ENCODE data around the gene CA12. TPM values are rescaled to one million over a fixed set of nuclear protein-coding genes. Genes with fewer than 3 reads are reported as not detected.
"Not testable (repeated sequence)": the region's sequence is repeated elsewhere in the genome, so short reads cannot be mapped to it uniquely, and the experiment has no call there.

Gene CA12
- polyA plus RNA-seq, 6 donors from 2014 or later = not detected

DNA sequence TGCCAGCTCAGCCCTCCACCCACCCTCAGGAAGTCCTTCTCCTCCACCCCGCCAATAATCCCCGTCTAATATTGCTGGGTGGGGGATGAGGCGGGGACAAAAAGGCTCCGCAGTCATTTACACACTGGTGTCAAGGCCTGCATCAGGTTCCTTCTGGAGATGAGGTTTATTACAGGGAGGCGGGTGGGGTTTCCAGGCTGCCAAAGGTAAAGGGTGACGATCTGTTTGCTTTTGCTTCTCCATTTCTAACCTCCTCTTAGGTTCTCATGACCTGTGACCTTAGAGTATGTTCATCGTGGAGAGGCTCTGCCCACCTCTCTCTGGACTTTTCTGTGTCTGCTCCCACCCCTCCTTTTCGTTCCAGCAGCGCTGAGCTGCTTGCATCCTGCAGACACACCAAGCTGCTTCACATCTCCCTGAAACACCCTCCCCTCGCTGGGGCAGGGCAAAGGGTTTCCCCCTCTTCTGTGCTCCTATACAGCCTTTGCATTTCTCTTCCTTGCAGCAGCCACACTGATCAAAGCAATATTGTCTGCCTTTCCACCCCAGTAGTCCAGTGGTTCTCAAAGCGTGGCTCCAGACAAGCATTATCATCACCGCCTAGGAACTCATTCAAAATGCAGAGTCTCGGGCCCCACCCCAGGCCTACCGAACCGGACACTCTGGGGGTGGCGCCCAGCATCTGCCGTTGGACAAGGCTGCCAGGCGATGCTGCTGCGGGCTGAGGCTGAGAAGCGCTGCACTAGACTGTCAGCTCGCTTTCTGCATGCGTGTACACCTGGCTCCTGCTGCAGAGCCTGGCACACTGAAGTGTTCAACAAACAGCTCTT, 26.6 kb downstream of the CA12 start:
- peaks cover 4 to 17% (median 15%) of the 10 kb centered on the region in 3 donors for H3K27me3 Mint-ChIP-seq
- no peaks in the 10 kb centered on the region for H3K9me3 Mint-ChIP-seq
- no peaks in the 10 kb centered on the region for H3K4me1 Mint-ChIP-seq
- ATAC-seq (ENCODE audit: low read depth in 2 of 2) (no peak), DNase-seq (no peak)
- H3K36me3 Mint-ChIP-seq = peaks cover 0 to 3% of the 10 kb centered on the region in 2 donors
- peak overlapping the region in 1 of 6 donors; percentile 88 for H3K27ac Mint-ChIP-seq
- H3K4me3 Mint-ChIP-seq = peak overlapping the region in 1 of 8 donors; percentile 26

DNA sequence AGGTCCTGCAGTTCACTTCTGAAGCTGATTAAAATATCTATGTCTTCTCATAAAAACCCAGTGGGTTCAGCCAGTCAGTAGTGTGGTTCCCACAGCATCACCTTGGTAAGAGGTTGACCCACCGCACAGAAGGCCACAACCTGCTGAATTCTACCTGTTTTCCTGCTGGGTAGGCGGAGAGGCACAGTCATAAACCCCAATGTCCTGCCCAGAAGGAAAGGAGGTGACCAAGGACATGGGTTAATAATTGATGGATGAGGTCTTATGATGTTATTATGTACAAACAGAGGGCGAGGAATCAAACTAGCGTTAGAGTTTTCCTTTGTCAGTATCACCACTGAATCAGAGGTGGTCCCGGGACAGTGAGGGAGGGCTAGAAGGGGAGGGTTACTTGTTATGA, 27.8 kb downstream of the CA12 start:
- Mint-ChIP-seq H3K9me3 (no peaks in the 10 kb centered on the region), H3K4me1 (peaks cover 0 to under 1% (median 0%) of the 10 kb centered on the region in 3 donors), H3K4me3 (no peak overlapping the region), H3K27me3 (peaks cover 4 to 9% (median 8%) of the 10 kb centered on the region in 3 donors), H3K27ac (peak overlapping the region in 1 of 6 donors; percentile 28), H3K36me3 (peaks cover 0 to 3% of the 10 kb centered on the region in 2 donors)
- DNase-seq (no peak), ATAC-seq (ENCODE audit: low read depth in 2 of 2) (no peak)

DNA sequence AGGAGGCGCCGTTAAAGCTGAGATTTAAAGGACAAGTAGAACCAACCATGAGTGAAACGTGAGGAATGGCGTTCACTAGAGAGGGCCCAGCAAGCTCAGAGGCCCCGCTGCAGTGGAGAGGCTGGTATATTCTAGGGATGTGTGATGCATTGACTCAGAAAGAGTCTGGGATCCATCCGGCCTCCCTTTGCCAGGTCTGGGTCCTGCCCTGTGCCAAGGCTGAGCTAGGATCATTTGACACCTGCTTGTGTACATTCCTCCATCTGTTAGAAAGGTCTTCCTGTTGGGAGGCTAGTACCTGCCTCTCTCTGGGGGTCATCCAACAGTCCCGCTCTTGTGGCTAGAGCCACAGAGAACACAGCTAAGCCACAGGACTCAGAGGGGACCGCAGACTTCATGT, 28.4 kb downstream of the CA12 start:
- H3K9me3 Mint-ChIP-seq = no peaks in the 10 kb centered on the region
- no peak overlapping the region for H3K27ac Mint-ChIP-seq
- no peak overlapping the region for H3K4me3 Mint-ChIP-seq
- DNase-seq (no peak), ATAC-seq (ENCODE audit: low read depth in 2 of 2) (no peak)
- H3K4me1 Mint-ChIP-seq = peaks cover 5 to 7% (median 6%) of the 10 kb centered on the region in 3 donors
- H3K36me3 Mint-ChIP-seq = peaks cover 0 to 3% of the 10 kb centered on the region in 2 donors
- peaks cover 4 to 6% (median 5%) of the 10 kb centered on the region in 3 donors for H3K27me3 Mint-ChIP-seq

DNA sequence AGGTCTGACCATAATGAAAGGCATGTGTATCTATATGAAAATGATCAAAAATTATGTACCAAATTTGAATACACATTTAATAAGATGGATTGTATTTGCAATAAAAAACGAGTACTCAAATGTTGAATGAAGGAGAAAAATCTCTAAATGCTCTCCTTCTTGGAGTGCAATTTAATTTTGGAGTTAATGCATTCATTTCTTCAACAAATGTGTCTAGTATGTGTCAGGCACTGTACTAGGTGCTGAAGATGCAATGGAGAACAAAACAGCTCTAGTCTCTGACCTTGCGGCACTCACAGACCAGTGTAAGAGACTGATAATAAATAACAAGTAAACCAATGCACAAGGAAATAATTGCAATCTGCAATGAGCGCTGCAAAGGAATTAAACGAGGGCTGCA, 28.8 kb downstream of the CA12 start:
- Mint-ChIP-seq H3K27me3 (peaks cover 4 to 6% (median 5%) of the 10 kb centered on the region in 3 donors), H3K4me1 (peaks cover 7 to 9% (median 8%) of the 10 kb centered on the region in 3 donors), H3K4me3 (no peak overlapping the region), H3K9me3 (no peaks in the 10 kb centered on the region), H3K27ac (no peak overlapping the region), H3K36me3 (peaks cover 0 to 3% of the 10 kb centered on the region in 2 donors)
- ATAC-seq (ENCODE audit: low read depth in 2 of 2) = no peak
- no peak for DNase-seq

DNA sequence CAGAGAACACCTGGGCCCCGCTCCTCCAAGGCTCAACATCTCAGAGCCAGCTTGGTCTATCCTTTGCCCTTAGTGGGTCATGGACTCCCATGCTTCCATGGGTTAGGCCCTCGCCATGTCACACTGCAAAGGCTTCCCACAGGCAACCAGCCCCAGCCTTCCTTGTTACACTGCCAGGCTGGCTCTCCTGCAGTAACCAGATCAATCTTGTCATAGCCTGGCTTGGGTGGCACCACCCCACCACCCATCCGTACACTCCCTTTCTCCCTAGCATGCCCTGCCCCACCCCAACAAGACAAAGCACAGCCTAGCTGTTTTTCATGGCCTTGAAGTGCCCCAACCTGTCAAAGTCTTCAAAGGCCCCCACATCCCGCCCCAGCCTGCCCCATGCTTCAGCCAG, 30.5 kb downstream of the CA12 start:
- peaks cover 4 to 6% (median 5%) of the 10 kb centered on the region in 3 donors for H3K27me3 Mint-ChIP-seq
- peaks cover 0 to 3% of the 10 kb centered on the region in 2 donors for H3K36me3 Mint-ChIP-seq
- H3K4me1 Mint-ChIP-seq = peaks cover 8 to 9% (median 9%) of the 10 kb centered on the region in 3 donors
- H3K4me3 Mint-ChIP-seq = no peak overlapping the region
- ATAC-seq (ENCODE audit: low read depth in 2 of 2) (no peak), DNase-seq (no peak)
- no peak overlapping the region for H3K27ac Mint-ChIP-seq
- no peaks in the 10 kb centered on the region for H3K9me3 Mint-ChIP-seq

DNA sequence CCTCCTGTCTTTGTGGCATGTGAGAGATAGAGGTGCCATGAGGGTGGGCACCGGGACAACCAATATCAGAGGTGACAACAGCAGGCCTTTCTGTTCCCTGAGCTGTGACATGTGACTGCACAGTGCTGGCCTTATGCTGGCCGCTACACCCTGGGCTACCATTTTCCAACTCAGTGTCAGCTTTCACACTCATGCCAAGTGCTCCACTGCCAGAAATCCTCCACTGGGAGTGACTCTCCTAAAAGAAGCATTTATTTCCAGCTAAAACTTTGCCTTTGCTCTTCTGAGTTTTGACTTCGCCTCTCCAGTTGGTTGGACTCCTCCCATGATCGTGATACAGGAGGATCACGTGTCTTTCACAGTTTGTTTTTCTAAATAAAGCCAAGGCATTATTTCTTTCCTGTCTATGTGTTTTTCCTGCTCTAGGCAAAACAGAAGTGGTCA, 31.4 kb downstream of the CA12 start:
- Mint-ChIP-seq H3K27me3 (peaks cover 0 to 2% (median 0%) of the 10 kb centered on the region in 3 donors), H3K36me3 (peaks cover 0 to 3% of the 10 kb centered on the region in 2 donors), H3K9me3 (no peaks in the 10 kb centered on the region), H3K4me3 (no peak overlapping the region), H3K4me1 (peaks cover 8 to 9% (median 9%) of the 10 kb centered on the region in 3 donors), H3K27ac (no peak overlapping the region)
- no peak for ATAC-seq (ENCODE audit: low read depth in 2 of 2)
- no peak for DNase-seq

DNA sequence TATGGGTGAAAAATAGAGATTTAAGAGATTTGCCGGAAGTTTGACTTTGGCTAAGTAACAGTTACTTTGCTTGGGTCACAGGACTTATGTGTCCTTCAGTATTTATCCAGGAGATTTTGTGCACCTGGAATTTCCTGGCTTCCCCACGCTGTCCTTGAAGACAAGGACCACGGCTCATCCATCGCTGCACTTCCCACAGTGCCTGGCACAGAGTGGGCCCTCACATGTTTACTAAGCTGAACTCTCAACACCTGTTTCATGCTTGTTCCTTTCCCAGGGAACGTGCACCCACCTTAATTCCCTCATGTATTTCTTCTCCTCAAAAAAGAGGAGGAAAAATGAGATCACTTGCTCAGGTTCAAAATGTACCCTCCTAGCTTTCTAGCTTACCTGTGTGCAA, 32.0 kb downstream of the CA12 start:
- ATAC-seq (ENCODE audit: low read depth in 2 of 2) = no peak
- DNase-seq = no peak
- peaks cover 0 to 3% of the 10 kb centered on the region in 2 donors for H3K36me3 Mint-ChIP-seq
- no peak overlapping the region for H3K4me3 Mint-ChIP-seq
- H3K9me3 Mint-ChIP-seq = no peaks in the 10 kb centered on the region
- H3K4me1 Mint-ChIP-seq = peaks cover 9 to 13% (median 9%) of the 10 kb centered on the region in 3 donors
- no peaks in the 10 kb centered on the region for H3K27me3 Mint-ChIP-seq
- H3K27ac Mint-ChIP-seq = no peak overlapping the region

DNA sequence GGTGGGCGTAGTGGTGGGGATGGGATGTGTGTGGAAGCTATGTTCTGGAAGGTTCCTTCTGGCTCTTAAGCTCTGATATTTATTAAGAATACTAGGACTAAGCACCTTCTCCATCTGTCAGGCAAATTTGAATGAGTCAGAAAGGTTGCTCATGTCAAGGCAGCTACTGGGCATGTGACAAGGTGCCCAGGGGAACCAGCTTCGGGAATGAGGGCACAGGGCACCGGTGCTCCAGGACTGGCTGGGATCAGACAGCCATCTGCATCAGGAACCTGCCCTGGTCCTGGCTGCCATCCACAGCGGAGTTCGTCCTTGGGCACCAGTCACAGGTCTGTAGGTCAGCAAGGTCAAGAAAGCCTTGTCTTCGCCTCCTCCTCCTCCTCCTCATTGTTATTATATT, 32.5 kb downstream of the CA12 start:
- peak overlapping the region in 1 of 8 donors; percentile 64 for H3K4me3 Mint-ChIP-seq
- no peaks in the 10 kb centered on the region for H3K27me3 Mint-ChIP-seq
- H3K36me3 Mint-ChIP-seq = peaks cover 0 to 3% of the 10 kb centered on the region in 2 donors
- H3K9me3 Mint-ChIP-seq = no peaks in the 10 kb centered on the region
- DNase-seq (no peak), ATAC-seq (ENCODE audit: low read depth in 2 of 2) (no peak)
- H3K27ac Mint-ChIP-seq = no peak overlapping the region
- peaks cover 10 to 15% (median 12%) of the 10 kb centered on the region in 3 donors for H3K4me1 Mint-ChIP-seq

DNA sequence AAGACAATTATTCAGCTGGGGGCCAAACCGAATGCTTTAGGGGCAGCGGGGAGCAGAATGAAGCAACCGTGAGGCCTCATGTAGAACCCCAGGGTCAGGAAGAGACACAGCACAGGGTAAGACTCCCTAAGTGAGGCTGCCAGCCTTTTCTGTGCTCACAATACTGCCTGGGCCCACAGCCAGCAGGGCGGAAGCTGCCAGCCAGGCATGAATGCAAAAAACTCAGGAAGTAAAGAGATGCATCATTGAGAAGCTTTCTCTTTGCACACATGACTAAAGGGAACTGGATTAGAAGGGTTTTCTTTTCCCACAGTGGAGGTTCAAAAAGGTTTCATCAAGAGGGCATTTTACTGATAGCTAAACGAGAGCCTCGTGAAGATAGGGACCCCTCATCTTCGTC, 33.3 kb downstream of the CA12 start:
- Mint-ChIP-seq H3K27me3 (no peaks in the 10 kb centered on the region), H3K9me3 (no peaks in the 10 kb centered on the region), H3K4me1 (peaks cover 18 to 23% (median 19%) of the 10 kb centered on the region in 3 donors), H3K4me3 (peak overlapping the region in 2 of 8 donors; percentile 17 to 56), H3K27ac (peak overlapping the region in 4 of 6 donors; percentile 5 to 78 (median 56)), H3K36me3 (no peaks in the 10 kb centered on the region)
- DNase-seq (no peak), ATAC-seq (ENCODE audit: low read depth in 2 of 2) (peak; percentile 52 to 58)

DNA sequence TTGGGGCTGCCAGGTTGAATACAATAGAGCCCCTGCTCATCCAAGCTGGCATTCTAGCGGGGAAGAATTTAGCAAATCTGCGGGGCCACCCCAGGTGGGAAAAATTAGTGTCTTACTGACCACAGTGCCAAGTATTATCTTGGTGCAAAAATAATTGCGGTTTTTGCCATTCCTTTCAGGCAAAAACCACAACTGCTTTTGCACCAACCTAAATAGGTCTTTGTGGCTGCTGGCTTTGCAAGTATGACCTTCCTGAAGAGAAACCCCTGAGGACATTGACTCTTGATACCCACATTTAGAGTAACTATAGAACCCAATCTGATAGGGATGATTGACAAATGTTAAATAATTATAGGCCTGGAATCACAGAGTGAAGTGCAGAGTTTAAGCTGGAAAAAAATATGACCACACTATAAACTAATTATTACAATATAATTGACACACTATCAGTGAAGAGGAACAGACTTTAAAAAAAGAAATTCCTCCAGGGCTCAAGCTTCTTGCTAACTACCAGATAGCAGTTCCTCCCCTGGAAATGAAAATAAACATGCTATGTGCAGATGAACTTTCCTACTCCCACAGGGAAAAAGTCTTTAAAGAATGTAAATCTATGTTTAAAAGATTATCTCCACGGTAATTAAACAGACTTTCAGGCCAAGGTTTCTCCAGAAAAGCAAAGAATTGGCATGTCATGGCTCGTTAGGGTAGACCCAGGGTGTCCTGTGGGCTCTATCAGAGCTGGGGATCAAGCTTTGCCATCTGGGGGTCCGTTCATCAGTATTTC, 34.4 kb downstream of the CA12 start:
- H3K27ac Mint-ChIP-seq = no peak overlapping the region
- H3K27me3 Mint-ChIP-seq = no peaks in the 10 kb centered on the region
- ATAC-seq (ENCODE audit: low read depth in 2 of 2) = no peak
- H3K9me3 Mint-ChIP-seq = no peaks in the 10 kb centered on the region
- H3K36me3 Mint-ChIP-seq = no peaks in the 10 kb centered on the region
- H3K4me3 Mint-ChIP-seq = no peak overlapping the region
- peaks cover 19 to 29% (median 28%) of the 10 kb centered on the region in 3 donors for H3K4me1 Mint-ChIP-seq
- no peak for DNase-seq

DNA sequence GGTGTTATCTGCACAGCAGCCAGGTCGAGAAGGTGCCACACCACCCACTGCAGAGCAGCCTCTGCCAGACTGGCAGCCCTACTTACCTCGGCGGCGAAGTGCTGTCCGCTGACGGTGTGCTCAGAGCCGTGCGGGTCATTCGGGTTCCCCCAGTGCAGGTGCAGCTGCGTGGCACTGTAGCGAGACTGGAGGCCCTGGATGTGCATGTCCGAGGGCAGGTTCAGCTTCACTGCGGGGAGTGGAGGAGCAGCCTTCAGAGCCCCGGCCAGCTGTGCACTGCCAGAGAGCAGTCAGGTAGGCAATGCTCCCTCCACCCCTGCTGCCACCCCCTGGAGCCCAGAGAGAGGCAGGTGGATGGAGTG, 36.3 kb downstream of the CA12 start:
- Mint-ChIP-seq H3K36me3 (no peaks in the 10 kb centered on the region), H3K4me1 (peaks cover 19 to 34% (median 31%) of the 10 kb centered on the region in 3 donors)
- no peak for ATAC-seq (ENCODE audit: low read depth in 2 of 2)

DNA sequence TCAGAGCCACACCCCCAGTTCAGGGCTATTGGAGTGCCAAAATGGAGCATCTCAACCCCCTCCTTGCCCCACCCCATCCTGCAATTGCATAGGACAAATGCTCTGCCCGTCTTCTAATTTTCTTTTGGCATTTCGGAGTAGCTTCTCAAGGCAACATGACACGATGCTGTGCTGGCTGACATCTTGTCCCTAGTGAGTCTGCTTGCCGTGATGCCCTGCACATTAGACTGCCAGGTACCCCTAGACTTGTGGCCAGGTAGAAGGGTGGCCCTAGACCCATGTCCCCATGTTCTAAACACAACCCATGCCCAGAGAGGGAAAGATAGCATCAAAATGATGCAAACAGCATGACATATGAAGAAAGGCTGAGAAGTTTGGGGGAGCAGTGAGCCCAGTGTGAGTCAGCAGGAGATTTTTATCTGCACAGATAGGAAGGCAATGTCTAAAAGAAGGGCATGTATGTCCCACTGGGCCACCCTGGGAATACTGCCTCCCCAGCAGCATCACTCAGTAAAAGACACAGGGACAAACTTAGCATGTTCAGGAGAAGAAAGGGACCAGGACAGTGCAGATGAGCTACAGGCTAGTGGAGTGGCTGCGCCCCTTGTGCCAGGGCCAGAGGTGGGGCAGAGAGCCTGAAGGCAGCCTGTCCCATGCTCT, 36.8 kb downstream of the CA12 start:
- ATAC-seq (ENCODE audit: low read depth in 2 of 2) = no peak
- no peaks in the 10 kb centered on the region for H3K36me3 Mint-ChIP-seq
- H3K4me3 Mint-ChIP-seq = no peak overlapping the region
- no peaks in the 10 kb centered on the region for H3K27me3 Mint-ChIP-seq
- H3K4me1 Mint-ChIP-seq = peaks cover 19 to 34% (median 31%) of the 10 kb centered on the region in 3 donors
- no peaks in the 10 kb centered on the region for H3K9me3 Mint-ChIP-seq
- no peak overlapping the region for H3K27ac Mint-ChIP-seq
- no peak for DNase-seq

More for the DNA sequence above, 36.3 kb downstream of the CA12 start:
- DNase-seq = no peak
- H3K27me3 Mint-ChIP-seq = no peaks in the 10 kb centered on the region
- H3K9me3 Mint-ChIP-seq = no peaks in the 10 kb centered on the region
- H3K27ac Mint-ChIP-seq = no peak overlapping the region
- peak overlapping the region in 1 of 8 donors; percentile 15 for H3K4me3 Mint-ChIP-seq

DNA sequence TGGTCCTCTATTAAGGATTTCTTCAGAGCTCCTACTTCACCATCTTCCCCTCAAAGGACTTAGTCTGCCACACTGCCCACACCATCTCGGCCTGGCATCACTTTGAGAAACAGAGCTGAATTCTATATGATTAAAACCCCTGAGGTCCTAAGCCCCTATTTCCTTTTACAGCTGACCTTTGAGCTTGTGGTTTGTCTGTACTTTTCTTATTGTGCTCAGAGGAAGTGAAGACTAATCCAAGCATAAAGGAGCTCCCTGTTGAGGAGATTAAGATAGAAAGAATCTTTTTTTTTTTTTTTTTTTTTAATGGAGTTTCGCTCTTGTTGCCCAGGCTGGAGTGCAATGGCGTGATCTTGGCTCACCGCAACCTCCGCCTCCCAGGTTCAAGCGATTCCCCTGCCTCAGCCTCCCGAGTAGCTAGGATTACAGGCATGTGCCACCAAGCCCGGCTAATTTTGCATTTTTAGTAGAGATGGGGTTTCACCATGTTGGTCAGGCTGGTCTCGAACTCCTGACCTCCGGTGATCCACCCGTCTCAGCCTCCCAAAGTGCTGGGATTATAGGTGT, 38.6 kb downstream of the CA12 start:
- peak; percentile 43 to 45 for ATAC-seq (ENCODE audit: low read depth in 2 of 2)
- Mint-ChIP-seq H3K4me1 (peaks cover 10 to 26% (median 24%) of the 10 kb centered on the region in 3 donors), H3K27ac (peak overlapping the region in 3 of 6 donors; percentile 15 to 90 (median 26)), H3K4me3 (peak overlapping the region in 2 of 8 donors; percentile 13 to 82)
- not testable (repeated sequence) for H3K27me3 Mint-ChIP-seq, H3K9me3 Mint-ChIP-seq, DNase-seq, H3K36me3 Mint-ChIP-seq
